Measurements from ENCODE around the gene RRM1. TPM values are rescaled to one million over a fixed set of nuclear protein-coding genes. Genes with fewer than 3 reads are reported as not detected.
"Not testable (repeated sequence)": the region's sequence is repeated elsewhere in the genome, so short reads cannot be mapped to it uniquely, and the experiment has no call there.

Gene RRM1
- total RNA-seq, 1 experiment from 2014 or later = 218 TPM

DNA sequence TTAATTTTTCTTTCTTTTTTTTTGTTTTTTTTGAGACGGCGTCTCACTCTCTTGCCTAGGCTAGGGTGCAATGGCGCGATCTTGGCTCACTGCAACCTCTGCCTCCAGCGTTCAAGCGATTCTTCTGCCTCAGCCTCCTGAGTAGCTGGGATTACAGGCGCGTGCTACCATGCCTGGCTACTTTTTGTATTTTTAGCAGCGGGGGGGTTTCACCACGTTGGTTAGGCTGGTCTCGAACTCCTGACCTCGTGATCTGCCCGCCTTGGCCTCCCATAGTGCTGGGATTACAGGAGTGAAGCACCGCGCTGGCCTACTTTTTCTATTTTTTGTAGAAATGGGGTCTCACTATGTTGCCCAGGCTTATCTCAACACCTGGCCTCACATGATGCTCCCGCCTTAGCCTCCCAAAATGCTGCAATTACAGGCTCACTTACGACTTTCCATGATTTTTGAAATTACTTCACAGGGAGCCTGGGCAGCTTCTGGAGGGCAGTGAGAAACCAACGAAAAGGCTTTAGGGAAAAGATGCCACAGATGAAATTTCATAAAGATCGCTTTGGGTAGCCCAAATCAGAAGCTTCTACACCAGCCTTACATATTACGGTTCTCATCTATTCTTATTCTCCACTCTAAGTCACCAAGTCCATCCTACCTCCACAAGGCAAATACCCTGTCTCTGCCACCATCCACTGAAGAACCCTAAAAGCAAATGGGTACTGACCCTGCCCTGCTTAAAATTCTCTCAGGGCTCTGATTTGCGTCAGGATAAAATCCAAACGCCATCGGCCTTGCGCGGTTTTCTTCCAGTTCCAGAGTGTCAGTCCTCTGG lies 866 bp upstream of the RRM1 start:
- H3K4me3 ChIP-seq = peak overlapping the region; percentile 81
- H3K27me3 ChIP-seq = no peaks in the 10 kb centered on the region
- no peaks in the 10 kb centered on the region for H3K4me1 ChIP-seq
- H3K9me3 ChIP-seq (replicated peaks) = no peaks in the 10 kb centered on the region
- peak overlapping the region; percentile 92 for H3K27ac ChIP-seq
- DNase-seq = no peak
- H3K36me3 ChIP-seq = peaks cover 8% of the 10 kb centered on the region

DNA sequence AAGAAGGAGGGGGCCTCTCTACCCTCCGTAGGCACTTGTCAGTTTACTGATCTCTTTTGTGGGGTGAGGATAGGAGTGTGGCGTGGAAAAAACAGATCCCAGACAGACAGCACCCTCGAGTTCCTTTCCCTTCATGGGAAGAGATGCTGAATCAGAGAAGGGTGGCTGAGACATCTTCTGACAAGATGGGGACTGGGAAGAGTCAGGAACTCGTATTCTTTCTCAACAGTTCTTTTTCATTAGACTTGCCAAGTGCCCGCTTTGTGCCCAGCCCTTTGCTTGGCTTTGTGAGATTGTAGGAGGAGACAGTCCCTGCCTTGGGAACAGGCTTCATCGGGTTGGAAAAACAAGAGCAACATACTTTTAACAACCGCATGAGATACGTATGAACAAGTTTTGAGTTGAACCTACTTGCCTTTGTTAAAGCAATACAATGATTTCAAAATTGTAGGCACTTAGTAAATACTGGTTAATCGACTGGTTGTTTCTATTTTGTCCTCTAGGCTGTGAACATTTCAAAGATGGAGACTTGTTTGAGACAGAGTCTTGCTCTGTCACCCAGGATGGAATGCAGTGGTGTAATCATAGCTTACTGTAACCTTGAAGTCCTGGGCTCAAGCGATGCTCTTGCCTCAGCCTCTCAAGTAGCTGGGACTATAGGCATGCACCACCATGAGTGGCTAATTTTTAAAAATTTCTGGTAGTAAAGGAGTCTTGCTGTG lies 1.1 kb downstream of the RRM1 start:
- Histone ChIP-seq H3K9me3 (replicated peaks) (no peaks in the 10 kb centered on the region), H3K4me1 (no peaks in the 10 kb centered on the region), H3K27ac (peak overlapping the region; percentile 92), H3K4me3 (peak overlapping the region; percentile 81), H3K36me3 (peaks cover 16% of the 10 kb centered on the region), H3K27me3 (no peaks in the 10 kb centered on the region)
- peak in 1 of 2 experiments; percentile 27 for DNase-seq

DNA sequence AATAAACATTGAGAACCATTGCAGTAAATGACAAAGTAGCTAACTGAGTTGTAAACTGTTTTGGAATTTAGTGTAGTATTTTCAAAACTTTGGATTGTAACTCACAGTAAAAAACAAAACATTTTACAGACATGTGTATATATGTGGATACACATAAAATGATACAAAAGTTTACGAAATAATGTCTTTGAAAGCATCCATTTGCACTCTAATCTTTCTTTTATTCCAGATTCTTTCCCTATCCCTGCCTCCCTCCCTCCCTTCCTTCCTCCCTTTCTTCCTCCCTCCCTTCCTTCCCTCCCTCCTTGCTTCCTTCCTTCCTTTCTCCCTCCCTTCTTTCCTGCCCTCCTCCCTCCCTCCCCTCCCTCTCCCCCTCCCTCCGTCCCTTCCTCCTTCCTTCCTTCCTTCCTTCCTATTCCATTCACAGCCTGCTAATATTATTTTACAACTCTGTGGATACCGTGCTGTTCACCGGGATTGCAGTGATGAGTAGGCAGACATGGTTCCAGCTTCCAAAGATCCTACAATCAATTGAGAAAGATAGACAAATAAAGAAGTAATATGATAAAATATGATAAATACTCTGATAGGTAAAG lies 3.5 kb downstream of the RRM1 start:
- H3K27ac ChIP-seq = no peak overlapping the region
- no peaks in the 10 kb centered on the region for H3K27me3 ChIP-seq
- no peaks in the 10 kb centered on the region for H3K4me1 ChIP-seq
- DNase-seq = no peak
- no peak overlapping the region for H3K4me3 ChIP-seq
- H3K36me3 ChIP-seq = peaks cover 34% of the 10 kb centered on the region
- no peaks in the 10 kb centered on the region for H3K9me3 ChIP-seq (replicated peaks)

DNA sequence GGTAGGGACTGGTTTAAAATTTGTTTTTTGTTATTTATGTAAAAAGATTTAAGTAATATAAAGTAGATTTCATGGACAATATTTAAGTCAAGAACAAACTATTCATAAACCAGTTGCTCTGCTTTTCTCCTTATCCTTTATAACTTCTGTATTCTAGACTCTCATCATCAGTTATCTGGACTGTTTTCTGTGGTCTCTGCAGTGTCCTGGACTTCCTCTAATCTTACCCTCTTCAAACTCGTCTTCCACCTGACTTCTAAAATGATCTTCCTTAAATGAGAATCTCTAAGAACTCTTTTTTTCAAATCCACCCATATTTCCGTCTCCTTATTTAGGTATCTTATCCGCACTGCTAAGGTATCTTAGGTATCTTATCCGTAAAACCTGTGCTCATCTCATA lies 8.1 kb downstream of the RRM1 start:
- Histone ChIP-seq H3K4me3 (no peak overlapping the region), H3K27ac (no peak overlapping the region), H3K36me3 (peaks cover 71% of the 10 kb centered on the region), H3K9me3 (replicated peaks) (no peaks in the 10 kb centered on the region), H3K27me3 (no peaks in the 10 kb centered on the region), H3K4me1 (no peaks in the 10 kb centered on the region)
- DNase-seq = no peak

DNA sequence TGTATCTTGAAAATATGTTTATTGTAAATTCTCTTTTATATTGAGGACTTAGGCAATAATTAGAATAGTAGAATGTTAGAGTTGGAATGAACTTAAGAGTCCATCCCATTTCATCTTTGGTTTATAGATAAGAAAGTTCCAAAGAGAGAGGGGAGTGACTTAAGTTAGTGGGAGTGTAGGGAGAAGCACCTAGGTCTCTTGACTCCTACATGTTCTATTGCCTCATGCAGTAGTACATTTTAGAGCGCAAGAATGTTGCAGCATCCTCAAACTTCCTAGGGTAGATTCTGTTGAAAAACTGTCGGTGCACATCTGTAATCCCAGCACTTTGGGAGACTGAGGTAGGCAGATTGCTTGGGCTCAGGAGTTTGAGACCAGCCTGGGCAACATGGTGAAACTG lies 8.7 kb downstream of the RRM1 start:
- no peak overlapping the region for H3K4me3 ChIP-seq
- H3K27me3 ChIP-seq = no peaks in the 10 kb centered on the region
- H3K36me3 ChIP-seq = peaks cover 71% of the 10 kb centered on the region
- no peak for DNase-seq
- H3K9me3 ChIP-seq (replicated peaks) = no peaks in the 10 kb centered on the region
- H3K27ac ChIP-seq = no peak overlapping the region
- H3K4me1 ChIP-seq = no peaks in the 10 kb centered on the region

DNA sequence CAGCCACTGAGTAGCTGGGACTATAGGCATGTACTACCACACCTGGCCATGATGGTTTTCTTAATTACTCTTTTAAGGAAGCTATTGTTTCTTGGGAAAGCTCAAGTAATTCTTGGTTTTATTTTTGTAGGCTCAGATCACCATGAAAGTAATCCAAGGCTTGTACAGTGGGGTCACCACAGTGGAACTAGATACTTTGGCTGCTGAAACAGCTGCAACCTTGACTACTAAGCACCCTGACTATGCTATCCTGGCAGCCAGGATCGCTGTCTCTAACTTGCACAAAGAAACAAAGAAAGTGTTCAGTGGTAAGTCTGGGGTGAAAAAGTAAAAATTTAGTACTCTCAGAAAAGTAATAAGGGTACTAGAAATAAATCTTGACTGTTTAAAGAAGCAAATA lies 11.3 kb downstream of the RRM1 start:
- DNase-seq = peak; percentile 53 to 78
- no peak overlapping the region for H3K4me3 ChIP-seq
- H3K4me1 ChIP-seq = no peaks in the 10 kb centered on the region
- H3K27me3 ChIP-seq = no peaks in the 10 kb centered on the region
- peak overlapping the region; percentile 34 for H3K27ac ChIP-seq
- no peaks in the 10 kb centered on the region for H3K9me3 ChIP-seq (replicated peaks)
- H3K36me3 ChIP-seq = peaks cover 80% of the 10 kb centered on the region

DNA sequence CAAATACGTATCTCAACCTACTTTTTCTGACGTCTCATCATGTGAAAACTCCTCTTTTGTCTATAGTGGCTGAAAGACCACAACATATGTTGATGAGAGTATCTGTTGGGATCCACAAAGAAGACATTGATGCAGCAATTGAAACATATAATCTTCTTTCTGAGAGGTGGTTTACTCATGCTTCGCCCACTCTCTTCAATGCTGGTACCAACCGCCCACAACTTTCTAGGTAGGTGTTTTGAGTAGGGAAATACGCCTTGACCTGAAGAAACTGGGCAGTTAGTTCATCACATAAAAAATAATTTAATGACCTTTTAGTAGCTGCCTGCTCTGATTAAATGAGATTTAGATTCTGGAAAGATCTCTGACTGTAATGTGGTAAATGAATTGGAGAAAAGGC lies 17.2 kb downstream of the RRM1 start:
- Histone ChIP-seq H3K4me3 (no peak overlapping the region), H3K4me1 (no peaks in the 10 kb centered on the region), H3K27me3 (no peaks in the 10 kb centered on the region), H3K9me3 (replicated peaks) (no peaks in the 10 kb centered on the region), H3K27ac (no peak overlapping the region), H3K36me3 (peaks cover 79% of the 10 kb centered on the region)
- DNase-seq = no peak

DNA sequence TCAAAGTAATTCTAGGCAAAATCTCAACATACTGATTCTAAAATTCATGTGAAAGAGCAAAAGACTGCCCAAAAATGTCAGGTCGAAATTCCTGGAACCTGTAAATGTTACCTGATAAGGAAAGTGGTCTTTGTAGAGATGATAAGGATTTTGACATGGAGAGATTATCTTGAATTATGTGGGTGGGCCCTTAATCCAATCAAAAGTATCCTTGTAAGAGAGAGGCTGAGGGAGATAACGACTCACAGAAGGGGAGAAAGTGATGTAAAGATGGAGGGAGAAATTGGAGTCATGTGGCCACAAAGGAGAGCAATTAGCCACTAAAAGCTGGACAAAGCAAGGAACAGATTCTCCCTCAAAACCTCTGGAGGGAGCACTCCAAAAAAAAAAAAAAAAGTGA lies 20.5 kb downstream of the RRM1 start:
- Histone ChIP-seq H3K27ac (no peak overlapping the region), H3K4me3 (no peak overlapping the region), H3K4me1 (no peaks in the 10 kb centered on the region), H3K9me3 (replicated peaks) (no peaks in the 10 kb centered on the region), H3K27me3 (no peaks in the 10 kb centered on the region), H3K36me3 (peaks cover 71% of the 10 kb centered on the region)
- no peak for DNase-seq

DNA sequence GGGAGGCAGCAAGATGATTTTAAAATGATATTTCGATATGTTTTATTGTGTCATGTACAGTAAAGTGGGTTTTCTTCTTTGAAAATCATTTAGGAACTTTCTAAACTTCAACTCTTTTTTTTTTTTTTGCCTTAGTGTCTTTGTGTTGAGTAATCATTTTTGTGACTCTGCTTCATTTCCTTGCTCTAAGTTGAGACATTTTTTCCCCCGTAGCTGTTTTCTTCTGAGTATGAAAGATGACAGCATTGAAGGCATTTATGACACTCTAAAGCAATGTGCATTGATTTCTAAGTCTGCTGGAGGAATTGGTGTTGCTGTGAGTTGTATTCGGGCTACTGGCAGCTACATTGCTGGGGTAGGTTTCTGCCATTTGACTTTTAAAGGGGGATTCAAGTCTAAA lies 23.5 kb downstream of the RRM1 start:
- no peaks in the 10 kb centered on the region for H3K27me3 ChIP-seq
- no peak overlapping the region for H3K4me3 ChIP-seq
- no peaks in the 10 kb centered on the region for H3K4me1 ChIP-seq
- peaks cover 74% of the 10 kb centered on the region for H3K36me3 ChIP-seq
- H3K9me3 ChIP-seq (replicated peaks) = no peaks in the 10 kb centered on the region
- DNase-seq = no peak
- no peak overlapping the region for H3K27ac ChIP-seq

DNA sequence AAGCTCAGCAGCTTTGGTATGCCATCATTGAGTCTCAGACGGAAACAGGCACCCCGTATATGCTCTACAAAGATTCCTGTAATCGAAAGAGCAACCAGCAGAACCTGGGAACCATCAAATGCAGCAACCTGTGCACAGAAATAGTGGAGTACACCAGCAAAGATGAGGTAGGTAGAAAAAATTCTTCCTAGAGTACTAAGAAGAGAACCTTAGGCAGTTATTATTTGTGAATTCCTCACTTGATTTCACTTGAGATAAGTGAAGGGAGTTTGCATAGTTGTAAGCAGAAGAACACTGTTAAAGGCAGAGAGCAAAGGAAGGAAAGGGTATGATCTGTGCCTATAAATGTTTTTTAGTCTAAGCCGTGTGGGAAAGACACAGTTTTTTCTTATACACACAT lies 28.6 kb downstream of the RRM1 start:
- H3K36me3 ChIP-seq = peaks cover 92% of the 10 kb centered on the region

DNA sequence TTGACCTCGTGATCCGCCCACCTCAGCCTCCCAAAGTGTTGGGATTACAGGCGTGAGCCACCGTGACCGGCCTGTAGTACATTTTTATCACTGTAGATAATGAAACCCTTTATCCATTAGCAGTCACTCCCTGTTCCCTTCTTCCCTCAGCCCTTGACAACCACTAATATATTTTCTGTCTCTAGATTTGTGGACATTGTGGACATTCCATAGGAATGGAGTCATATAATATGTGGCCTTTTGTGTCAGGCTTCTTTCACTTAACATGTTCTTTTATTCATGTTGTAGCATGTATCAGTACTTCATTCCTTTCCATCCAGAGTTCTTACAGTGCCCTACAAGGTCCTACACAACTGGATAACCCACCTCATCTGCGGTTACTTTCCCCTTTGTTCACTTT lies 30.5 kb downstream of the RRM1 start:
- no peaks in the 10 kb centered on the region for H3K27me3 ChIP-seq
- no peak overlapping the region for H3K4me3 ChIP-seq
- no peak for DNase-seq
- H3K27ac ChIP-seq = no peak overlapping the region
- H3K4me1 ChIP-seq = no peaks in the 10 kb centered on the region
- H3K36me3 ChIP-seq = peaks cover 89% of the 10 kb centered on the region
- H3K9me3 ChIP-seq (replicated peaks) = no peaks in the 10 kb centered on the region

More for the DNA sequence above, 28.6 kb downstream of the RRM1 start:
- no peak overlapping the region for H3K27ac ChIP-seq
- H3K4me3 ChIP-seq = no peak overlapping the region
- H3K9me3 ChIP-seq (replicated peaks) = no peaks in the 10 kb centered on the region
- no peaks in the 10 kb centered on the region for H3K4me1 ChIP-seq
- no peak for DNase-seq
- no peaks in the 10 kb centered on the region for H3K27me3 ChIP-seq

DNA sequence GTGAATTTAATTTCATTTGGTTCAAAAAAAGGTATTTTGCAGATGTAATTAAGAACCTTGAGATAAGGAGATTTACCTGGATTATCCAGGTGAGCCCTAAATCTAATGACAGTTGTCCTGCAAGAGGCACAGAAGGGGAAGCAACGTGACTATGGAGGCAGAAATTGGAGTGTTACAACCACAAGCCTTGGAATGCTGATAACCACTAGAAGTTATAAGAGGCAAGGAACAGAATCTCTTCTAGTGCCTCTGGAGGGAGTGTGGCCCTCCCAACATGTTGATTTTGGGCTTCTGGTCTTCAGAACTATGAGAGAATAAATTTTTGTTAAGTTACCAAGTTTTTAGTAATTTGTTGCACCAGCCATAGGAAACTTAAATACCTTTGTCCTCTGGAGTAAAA lies 32.8 kb downstream of the RRM1 start:
- Histone ChIP-seq H3K9me3 (replicated peaks) (no peaks in the 10 kb centered on the region), H3K4me1 (no peaks in the 10 kb centered on the region), H3K36me3 (peaks cover 89% of the 10 kb centered on the region), H3K27me3 (no peaks in the 10 kb centered on the region), H3K27ac (no peak overlapping the region), H3K4me3 (no peak overlapping the region)
- no peak for DNase-seq

DNA sequence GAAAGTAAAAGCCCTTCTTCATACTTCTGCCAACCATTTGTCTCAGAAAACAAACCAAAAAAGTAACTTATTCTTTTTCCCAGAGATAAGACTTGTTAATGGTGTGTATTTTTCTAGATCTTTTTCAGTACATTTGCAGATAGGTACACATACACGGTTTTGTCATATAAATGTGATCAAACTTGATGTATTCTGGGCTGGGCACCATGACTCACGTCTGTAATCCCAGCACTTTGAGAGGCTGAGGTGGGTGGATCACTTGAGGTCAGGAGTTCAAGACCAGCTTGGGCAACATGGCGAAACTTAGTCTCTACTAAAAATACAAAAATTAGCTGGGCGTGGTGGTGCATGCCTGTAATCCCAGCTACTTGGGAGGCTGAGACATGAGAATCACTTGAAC lies 35.6 kb downstream of the RRM1 start:
- peaks cover 89% of the 10 kb centered on the region for H3K36me3 ChIP-seq
- DNase-seq; H3K9me3 ChIP-seq (replicated peaks); H3K4me1 ChIP-seq; H3K27me3 ChIP-seq; H3K27ac ChIP-seq; H3K4me3 ChIP-seq: not testable (repeated sequence)

DNA sequence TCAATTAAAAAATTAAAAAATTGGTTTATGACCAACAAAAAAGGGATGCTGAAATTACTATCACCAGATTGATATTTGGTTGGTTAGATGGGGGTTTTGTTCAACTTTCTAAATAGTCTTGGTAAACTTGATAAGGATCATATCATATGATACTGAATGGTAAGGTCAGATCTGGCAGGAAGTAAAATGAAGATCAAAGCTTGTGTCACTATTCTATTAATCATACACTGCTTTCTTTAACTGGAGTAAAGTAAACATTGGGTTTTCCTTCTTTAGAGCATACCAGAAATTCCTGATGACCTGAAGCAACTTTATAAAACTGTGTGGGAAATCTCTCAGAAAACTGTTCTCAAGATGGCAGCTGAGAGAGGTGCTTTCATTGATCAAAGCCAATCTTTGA lies 40.2 kb downstream of the RRM1 start:
- no peak for DNase-seq
- H3K9me3 ChIP-seq (replicated peaks) = 0 out of 2 replicates have a peak, but pooled peaks cover 10% of the 10 kb centered on the region
- no peak overlapping the region for H3K27ac ChIP-seq
- no peaks in the 10 kb centered on the region for H3K27me3 ChIP-seq
- no peaks in the 10 kb centered on the region for H3K4me1 ChIP-seq
- H3K4me3 ChIP-seq = no peak overlapping the region
- H3K36me3 ChIP-seq = peaks cover 79% of the 10 kb centered on the region

DNA sequence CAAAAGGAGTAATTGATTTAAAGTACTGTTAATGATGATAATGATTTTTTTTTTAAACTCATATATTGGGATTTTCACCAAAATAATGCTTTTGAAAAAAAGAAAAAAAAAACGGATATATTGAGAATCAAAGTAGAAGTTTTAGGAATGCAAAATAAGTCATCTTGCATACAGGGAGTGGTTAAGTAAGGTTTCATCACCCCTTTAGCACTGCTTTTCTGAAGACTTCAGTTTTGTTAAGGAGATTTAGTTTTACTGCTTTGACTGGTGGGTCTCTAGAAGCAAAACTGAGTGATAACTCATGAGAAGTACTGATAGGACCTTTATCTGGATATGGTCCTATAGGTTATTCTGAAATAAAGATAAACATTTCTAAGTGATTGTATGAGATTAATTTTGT lies 43.9 kb downstream of the RRM1 start:
- Histone ChIP-seq H3K36me3 (peaks cover 71% of the 10 kb centered on the region), H3K4me1 (no peaks in the 10 kb centered on the region), H3K9me3 (replicated peaks) (peaks cover 13% of the 10 kb centered on the region; the same call in 1 of the 2 replicates), H3K27me3 (no peaks in the 10 kb centered on the region), H3K27ac (no peak overlapping the region), H3K4me3 (no peak overlapping the region)
- no peak for DNase-seq

All from SJCRH30 (cell line).